Superior temporal gyrus (tissue), 1 donor: ENCODE measurements around the gene B4GALNT4.
A peak's percentile ranks its signal among the peaks of the same experiment; 100 is the strongest.
"Not testable (repeated sequence)": the region's sequence is repeated elsewhere in the genome, so short reads cannot be mapped to it uniquely, and the experiment has no call there.

ENCODE experiments used
- DNase-seq: peaks from one replicate; pipeline ENCODE4 v3.0.0-alpha.2; 2016; ENCODE audit errors: extremely low spot score

Gene B4GALNT4

GRCh38 chr11:369336-370018 lies at the start of gene B4GALNT4:
TSS of gene B4GALNT4 (plus strand) at chr11:369499. CDS start at chr11:369804, 305 bp downstream.
- DNase-seq = peak; percentile 54

- not testable (repeated sequence) for DNase-seq
Measured at GRCh38 chr11:319888-320273, 49.4 kb upstream of the B4GALNT4 start.

GRCh38 chr11:324156-324555 lies 45.1 kb upstream of the B4GALNT4 start:
- DNase-seq = no peak

GRCh38 chr11:324593-325517 lies 44.4 kb upstream of the B4GALNT4 start:
- DNase-seq = not testable (repeated sequence)

- no peak for DNase-seq
Measured at GRCh38 chr11:325796-326591, 43.3 kb upstream of the B4GALNT4 start.

GRCh38 chr11:326592-326841 lies 42.8 kb upstream of the B4GALNT4 start:
- DNase-seq = no peak

GRCh38 chr11:326842-327580 lies 42.3 kb upstream of the B4GALNT4 start:
- no peak for DNase-seq

GRCh38 chr11:327581-327923 lies 41.7 kb upstream of the B4GALNT4 start:
- DNase-seq = no peak

- no peak for DNase-seq
Measured at GRCh38 chr11:328012-328411, 41.3 kb upstream of the B4GALNT4 start.

- not testable (repeated sequence) for DNase-seq
Measured at GRCh38 chr11:328516-329100, 40.7 kb upstream of the B4GALNT4 start.

GRCh38 chr11:329886-330253 lies 39.4 kb upstream of the B4GALNT4 start:
- DNase-seq = no peak

- no peak for DNase-seq
Measured at GRCh38 chr11:330307-330693, 39.0 kb upstream of the B4GALNT4 start.

GRCh38 chr11:330694-331357 lies 38.5 kb upstream of the B4GALNT4 start:
- no peak for DNase-seq

GRCh38 chr11:331358-332060 lies 37.8 kb upstream of the B4GALNT4 start:
- DNase-seq = no peak

- no peak for DNase-seq
Measured at GRCh38 chr11:332651-333480, 36.4 kb upstream of the B4GALNT4 start.

GRCh38 chr11:333616-334263 lies 35.6 kb upstream of the B4GALNT4 start:
- not testable (repeated sequence) for DNase-seq

GRCh38 chr11:334264-334994 lies 34.9 kb upstream of the B4GALNT4 start:
- DNase-seq = no peak
